Cardiac muscle cell (in vitro differentiated cells and primary cell): ENCODE results near the gene FLNC. TPM values are rescaled to one million over a fixed set of nuclear protein-coding genes. Genes with fewer than 3 reads are reported as not detected.

Source experiments
- DNase-seq, 2 donors: peaks; one replicate each; pipeline versions ENCODE4 v3.0.0 to v3.0.0-alpha.2; 2010 to 2017; ENCODE audit warnings: low read depth in 1 of 2, low spot score in 1 of 2
- H3K27ac ChIP-seq: fragments of 200-600 bp; sonication (generic); 2 replicates; pipeline ENCODE4 v1.5.1; 2016
- H3K27me3 ChIP-seq: fragments of 200-600 bp; sonication (generic); 2 replicates; pipeline ENCODE4 v1.6.0; 2016; ENCODE audit warnings: control low read depth
- H3K36me3 ChIP-seq: fragments of 200-600 bp; sonication (generic); 2 replicates; pipeline ENCODE4 v1.5.1; 2016; ENCODE audit warnings: control low read depth
- H3K4me1 ChIP-seq: fragments of 200-600 bp; sonication (generic); 2 replicates; pipeline ENCODE4 v1.8.1; 2017; ENCODE audit warnings: low read depth, mild to moderate bottlenecking, mixed run types
- H3K4me3 ChIP-seq: fragments of 200-600 bp; sonication (generic); 2 replicates; pipeline ENCODE4 v1.5.1; 2016; ENCODE audit warnings: mild to moderate bottlenecking
- H3K9me3 ChIP-seq: fragments of 200-600 bp; sonication (generic); 2 replicates; pipeline ENCODE4 v1.5.1; 2017; ENCODE audit warnings: low read depth, mild to moderate bottlenecking, control low read depth
- polyA plus RNA-seq: library from polyadenylated mRNA; unstranded; fragments of >200 nt; fragmentation: Nextera tagmentation; extraction: Ambion mirVana; gene quantifications from 2 replicates; pipeline ENCODE4 v1.2.1, GENCODE V29; 2016
- total RNA-seq: library from RNA; depleted of rRNA; stranded (reverse); fragments of >200 nt; gene quantifications from 2 replicates; pipeline ENCODE4 v1.2.3, GENCODE V29; 2016
- TF ChIP-seq, protein P1 (sequence below): IDR thresholded peaks from 2 replicates; pipeline ENCODE4 v1.5.1; 2012; ENCODE audit warnings: low read depth, mild to moderate bottlenecking, low read length

Gene FLNC
- total and polyA plus RNA-seq, 2 experiments from 2014 or later: 196 to 516 TPM

DNA sequence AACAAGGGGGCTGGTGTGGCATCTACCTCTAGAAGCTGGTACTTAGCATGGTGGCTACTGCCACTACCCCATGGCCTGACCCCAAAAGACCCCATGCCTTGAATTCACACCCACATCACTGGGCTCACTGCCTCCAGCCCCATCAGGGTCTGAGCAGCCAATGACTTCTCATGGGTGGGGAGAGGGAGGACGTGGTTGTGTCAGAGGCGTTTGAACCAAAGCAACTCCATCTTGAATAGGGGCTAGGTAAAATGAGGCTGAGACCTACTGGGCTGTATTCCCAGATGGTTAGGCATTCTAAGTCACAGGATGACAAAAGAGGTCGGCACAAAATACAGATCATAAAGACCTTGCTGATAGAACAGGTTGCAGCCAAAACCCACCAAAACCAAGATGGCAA is 65.1 kb downstream of the FLNC start:
- Histone ChIP-seq H3K27me3 (peaks cover 15% of the 10 kb centered on the region), H3K4me1 (no peaks in the 10 kb centered on the region), H3K9me3 (no peaks in the 10 kb centered on the region), H3K27ac (no peak overlapping the region), H3K36me3 (no peaks in the 10 kb centered on the region), H3K4me3 (no peak overlapping the region)
- TF ChIP-seq, protein P1, sequence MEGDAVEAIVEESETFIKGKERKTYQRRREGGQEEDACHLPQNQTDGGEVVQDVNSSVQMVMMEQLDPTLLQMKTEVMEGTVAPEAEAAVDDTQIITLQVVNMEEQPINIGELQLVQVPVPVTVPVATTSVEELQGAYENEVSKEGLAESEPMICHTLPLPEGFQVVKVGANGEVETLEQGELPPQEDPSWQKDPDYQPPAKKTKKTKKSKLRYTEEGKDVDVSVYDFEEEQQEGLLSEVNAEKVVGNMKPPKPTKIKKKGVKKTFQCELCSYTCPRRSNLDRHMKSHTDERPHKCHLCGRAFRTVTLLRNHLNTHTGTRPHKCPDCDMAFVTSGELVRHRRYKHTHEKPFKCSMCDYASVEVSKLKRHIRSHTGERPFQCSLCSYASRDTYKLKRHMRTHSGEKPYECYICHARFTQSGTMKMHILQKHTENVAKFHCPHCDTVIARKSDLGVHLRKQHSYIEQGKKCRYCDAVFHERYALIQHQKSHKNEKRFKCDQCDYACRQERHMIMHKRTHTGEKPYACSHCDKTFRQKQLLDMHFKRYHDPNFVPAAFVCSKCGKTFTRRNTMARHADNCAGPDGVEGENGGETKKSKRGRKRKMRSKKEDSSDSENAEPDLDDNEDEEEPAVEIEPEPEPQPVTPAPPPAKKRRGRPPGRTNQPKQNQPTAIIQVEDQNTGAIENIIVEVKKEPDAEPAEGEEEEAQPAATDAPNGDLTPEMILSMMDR: no peak
- no peak for DNase-seq

DNA sequence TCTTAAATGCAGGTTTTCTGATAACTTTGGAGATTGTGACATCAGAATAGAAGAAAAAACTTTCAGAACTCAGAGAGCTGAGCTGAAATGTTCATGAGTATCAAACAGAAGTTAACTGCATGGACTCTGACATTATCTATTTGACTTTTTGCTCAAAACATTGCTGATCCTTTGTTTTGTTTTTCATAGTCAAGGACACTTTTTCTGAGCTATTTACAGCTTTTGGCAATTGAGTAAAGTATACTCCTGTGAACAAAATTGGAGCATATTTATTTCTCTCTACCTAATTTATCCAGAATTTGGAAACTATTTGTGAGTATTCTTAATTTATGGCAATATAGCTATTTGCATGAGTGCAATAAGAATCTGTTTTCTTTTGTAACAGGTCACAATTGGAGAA is 69.2 kb downstream of the FLNC start:
- Histone ChIP-seq H3K27ac (no peak overlapping the region), H3K27me3 (no peaks in the 10 kb centered on the region), H3K4me1 (no peaks in the 10 kb centered on the region), H3K36me3 (no peaks in the 10 kb centered on the region), H3K9me3 (no peaks in the 10 kb centered on the region), H3K4me3 (no peak overlapping the region)
- TF ChIP-seq, protein P1: no peak
- no peak for DNase-seq

- no peaks in the 10 kb centered on the region for H3K9me3 ChIP-seq
- TF ChIP-seq, protein P1: no peak
- DNase-seq: no peak
Measured at GRCh38 chr7:128900237-128900636, 70.0 kb downstream of the FLNC start.

GRCh38 chr7:128902761-128903585 is 72.8 kb downstream of the FLNC start:
- no peak for DNase-seq
- H3K27me3 ChIP-seq: no peaks in the 10 kb centered on the region
- TF ChIP-seq, protein P1: no peak
- no peaks in the 10 kb centered on the region for H3K4me1 ChIP-seq
- H3K9me3 ChIP-seq: no peaks in the 10 kb centered on the region
- no peaks in the 10 kb centered on the region for H3K36me3 ChIP-seq
- no peak overlapping the region for H3K27ac ChIP-seq
- H3K4me3 ChIP-seq: no peak overlapping the region

More at GRCh38 chr7:128900237-128900636, 70.0 kb downstream of the FLNC start:
- H3K4me1 ChIP-seq: no peaks in the 10 kb centered on the region
- no peaks in the 10 kb centered on the region for H3K27me3 ChIP-seq
- no peak overlapping the region for H3K27ac ChIP-seq
- no peak overlapping the region for H3K4me3 ChIP-seq
- H3K36me3 ChIP-seq: no peaks in the 10 kb centered on the region

- DNase-seq: no peak
- H3K27ac ChIP-seq: no peak overlapping the region
- no peaks in the 10 kb centered on the region for H3K4me1 ChIP-seq
- TF ChIP-seq, protein P1: no peak
- no peaks in the 10 kb centered on the region for H3K27me3 ChIP-seq
- H3K4me3 ChIP-seq: no peak overlapping the region
- no peaks in the 10 kb centered on the region for H3K9me3 ChIP-seq
- no peaks in the 10 kb centered on the region for H3K36me3 ChIP-seq
Measured at GRCh38 chr7:128903621-128904361, 73.6 kb downstream of the FLNC start.
